Fibroblast of mammary gland (primary cell): ENCODE results near the gene GJC1.

Source experiments
- DNase-seq: peaks from one replicate; pipeline ENCODE4 v3.0.0-alpha.2; 2010; ENCODE audit warnings: low read depth
- H3K4me3 ChIP-seq: 2 replicates; pipeline ENCODE4 v1.5.1; 2011; ENCODE audit warnings: low read depth, mild to moderate bottlenecking, low read length, moderate library complexity; ENCODE audit not compliant: control insufficient read depth
- CTCF ChIP-seq: conservative IDR thresholded peaks from 2 replicates; pipeline ENCODE4 v1.5.1; 2011; ENCODE audit warnings: low read depth, low read length, inconsistent platforms; ENCODE audit not compliant: control insufficient read depth, insufficient read depth

The GJC1 gene

DNA sequence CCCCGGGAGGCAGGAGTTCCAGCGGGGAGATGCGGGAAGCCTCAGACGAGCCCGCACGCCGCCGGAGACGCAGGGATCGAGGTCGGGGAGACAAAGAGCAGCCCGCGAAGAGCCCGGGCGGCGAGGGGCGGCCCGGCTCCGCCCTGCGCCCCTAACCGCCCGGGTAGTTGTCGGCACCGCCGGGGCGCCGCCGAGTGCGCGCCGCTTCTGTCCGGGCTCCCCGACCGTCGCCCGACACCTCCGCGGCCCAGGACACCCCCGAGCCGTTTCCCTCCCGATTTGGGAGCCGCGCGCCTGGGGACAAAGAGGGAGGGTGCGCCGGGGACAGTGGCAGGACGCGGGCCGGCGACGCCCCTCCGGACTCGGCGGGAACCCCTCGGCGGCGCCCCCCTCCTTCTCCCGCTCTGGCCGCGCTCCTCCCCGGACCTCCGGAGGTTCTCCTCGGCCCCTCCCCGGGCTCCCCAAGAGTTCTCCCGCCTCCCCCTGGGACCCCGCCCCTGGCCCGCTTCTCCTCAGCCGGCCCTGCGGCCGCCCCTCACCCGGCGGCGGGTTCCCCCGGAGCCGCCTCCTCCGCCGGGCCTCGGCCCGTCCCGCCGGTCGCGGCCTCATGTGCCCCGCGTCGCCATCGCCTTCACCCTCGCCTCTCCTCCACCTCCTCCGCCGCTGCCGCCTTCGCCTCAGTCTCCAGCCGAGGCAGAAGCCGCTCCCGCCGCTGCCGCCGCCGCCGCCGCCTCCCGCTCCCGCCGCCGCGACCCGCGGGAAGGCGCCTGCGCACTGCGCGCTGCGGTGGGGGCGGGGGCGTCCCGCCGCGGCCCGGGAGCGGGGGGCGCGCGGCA is at the start of gene GJC1:
GJC1 (minus strand) TSS at position 765 of the 836 bp plus-strand sequence. CDS start 24,470 bp downstream, outside the sequence.
- H3K4me3 ChIP-seq, result peak within 1 kb of the TSS; percentile 90
- TF ChIP-seq CTCF, result no peak
- DNase-seq, result no peak

GRCh38 chr17:44879376-44879775 is 49.3 kb upstream of the GJC1 start:
- H3K4me3 ChIP-seq, result no peak overlapping the region
- no peak for TF ChIP-seq CTCF
- DNase-seq, result no peak

DNA sequence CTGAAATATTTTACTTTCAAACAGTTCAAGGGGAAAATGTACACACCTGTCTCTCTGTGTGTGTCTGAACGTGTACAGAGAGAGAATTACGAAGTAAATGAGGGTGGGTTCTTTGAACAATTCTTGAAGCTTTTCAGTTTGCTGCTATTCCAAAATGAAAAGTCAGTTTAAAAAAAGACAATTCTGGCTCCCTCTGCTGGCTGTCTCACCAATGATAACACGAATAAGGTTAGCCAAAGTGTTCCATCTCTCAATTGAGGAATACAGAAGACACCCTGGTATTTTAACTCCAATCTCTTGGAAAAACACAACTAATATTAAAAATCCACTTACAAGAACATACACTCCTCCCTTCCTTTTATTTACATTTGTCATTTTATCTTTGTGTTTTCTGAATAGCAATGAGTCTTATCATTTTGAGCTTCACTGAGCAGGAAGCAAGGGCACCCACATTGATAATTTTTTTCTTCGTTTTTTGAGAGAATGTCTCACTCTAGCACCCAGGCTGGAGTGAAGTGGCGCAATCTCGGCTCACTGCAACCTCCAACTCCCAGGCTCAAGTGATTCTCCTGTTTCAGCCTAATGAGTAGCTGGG is 48.6 kb upstream of the GJC1 start:
- TF ChIP-seq CTCF, result peak; percentile 64
- peak; percentile 38 for DNase-seq
- H3K4me3 ChIP-seq, result no peak overlapping the region

- no peak for TF ChIP-seq CTCF
- no peak overlapping the region for H3K4me3 ChIP-seq
- DNase-seq, result no peak
Observed at GRCh38 chr17:44877121-44877520, 47.0 kb upstream of the GJC1 start.

GRCh38 chr17:44875761-44876160 is 45.7 kb upstream of the GJC1 start:
- TF ChIP-seq CTCF, result no peak
- no peak overlapping the region for H3K4me3 ChIP-seq
- no peak for DNase-seq

- H3K4me3 ChIP-seq, result no peak overlapping the region
- TF ChIP-seq CTCF, result no peak
- no peak for DNase-seq
Observed at GRCh38 chr17:44872131-44872768, 42.2 kb upstream of the GJC1 start.
